ENCODE measurements around the gene NCR3LG1. TPM values are rescaled to one million over a fixed set of nuclear protein-coding genes. Genes with fewer than 3 reads are reported as not detected.

Gene NCR3LG1
- total and polyA plus RNA-seq, 9 of the 15 experiments (the other 6 are each of a cell fraction or from before 2014, with no cell fraction given) = 4.1 to 39.8 (median 25.1) TPM

DNA sequence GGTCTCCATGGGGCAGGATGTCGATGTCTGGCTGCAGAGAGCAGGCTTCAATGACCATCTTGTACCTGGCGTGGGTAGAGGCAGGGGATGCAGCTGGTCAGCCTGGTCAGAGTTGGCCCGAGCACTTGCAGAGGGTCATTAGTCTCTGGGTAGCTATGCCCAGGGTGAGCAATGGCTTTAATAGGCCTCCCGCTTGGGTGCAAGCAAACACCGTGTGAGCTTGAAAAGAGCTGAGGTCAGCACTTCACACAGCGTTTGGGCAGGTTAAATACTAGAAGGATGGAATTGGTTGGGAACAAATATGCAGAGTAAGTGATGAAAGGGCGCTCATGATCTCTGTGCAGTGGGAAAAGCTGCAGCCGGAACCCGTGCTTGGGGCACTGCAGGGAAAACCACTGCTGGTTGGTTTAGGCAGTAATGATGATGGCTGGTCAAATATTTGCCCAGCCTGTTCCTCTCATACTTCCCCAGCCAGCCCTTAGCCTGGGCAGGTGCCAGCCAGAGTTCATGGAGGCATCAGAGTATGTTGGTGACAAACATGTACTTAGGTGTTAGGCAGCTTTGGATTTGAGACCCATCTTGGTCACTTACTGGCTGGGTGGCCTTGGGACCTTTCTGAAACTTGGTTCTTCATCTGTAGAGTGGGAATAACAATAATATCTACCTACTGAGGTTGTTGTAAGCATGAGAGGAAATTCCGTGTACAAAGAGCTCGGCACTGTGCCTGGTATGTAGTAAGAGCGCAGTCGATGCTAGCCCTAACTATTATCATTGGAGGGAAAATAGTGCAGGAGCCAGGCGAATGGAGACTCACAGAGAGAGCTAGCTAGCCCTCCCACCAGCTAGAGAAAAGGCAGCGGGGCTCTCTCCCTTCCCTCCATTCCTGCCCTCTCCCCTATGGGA, 62.1 kb downstream of the NCR3LG1 start:
- no peaks in the 10 kb centered on the region for H3K4me1 ChIP-seq (replicated peaks in 1 of 2; ENCODE audit: control insufficient read depth in 2 of 2, insufficient read depth in 2 of 2, low read length in 2 of 2)
- TF ChIP-seq MAFF (IDR thresholded peaks at IDR 0.05; ENCODE audit: low read length) (peak; percentile 89), HNRNPL (IDR thresholded peaks at IDR 0.05; ENCODE audit: low read depth, low read length) (no peak), ZNF764 (CRISPR knock-in tag; IDR thresholded peaks at IDR 0.05; ENCODE audit: low read depth) (no peak), JUN (IDR thresholded peaks at IDR 0.05; ENCODE audit: borderline replicate concordance, low read depth, low read length) (no peak), JUN (CRISPR knock-in tag; IDR thresholded peaks at IDR 0.05; ENCODE audit: borderline replicate concordance) (no peak), EZH2 (IDR thresholded peaks at IDR 0.05; ENCODE audit: borderline replicate concordance, low read depth, low read length) (no peak), ZBED1 (IDR thresholded peaks at IDR 0.05) (no peak), ZNF316 (IDR thresholded peaks at IDR 0.05) (peak; percentile 80), TAF1 (IDR thresholded peaks at IDR 0.05; ENCODE audit: control insufficient read depth, extremely low read depth, insufficient read depth, low read length, severe bottlenecking) (no peak), ZNF76 (CRISPR knock-in tag; IDR thresholded peaks at IDR 0.05; ENCODE audit: borderline replicate concordance) (no peak), MAFG (tag; conservative IDR thresholded peaks at IDR 0.05) (peak; percentile 57; the same call in 1 of the 2 replicates), GTF2F1 (IDR thresholded peaks at IDR 0.05; ENCODE audit: low read depth, low read length) (no peak), ZNF23 (CRISPR knock-in tag; IDR thresholded peaks at IDR 0.05) (no peak), MAFK (IDR thresholded peaks at IDR 0.05; ENCODE audit: low read length) (peak; percentile 91), MYNN (IDR thresholded peaks at IDR 0.05) (no peak), MYNN (CRISPR knock-in tag; IDR thresholded peaks at IDR 0.05) (no peak), BCL6 (CRISPR knock-in tag; IDR thresholded peaks at IDR 0.05) (no peak), C11orf30 (IDR thresholded peaks at IDR 0.05; ENCODE audit: low read depth) (peak; percentile 78)
- TF ChIP-seq, protein P1, sequence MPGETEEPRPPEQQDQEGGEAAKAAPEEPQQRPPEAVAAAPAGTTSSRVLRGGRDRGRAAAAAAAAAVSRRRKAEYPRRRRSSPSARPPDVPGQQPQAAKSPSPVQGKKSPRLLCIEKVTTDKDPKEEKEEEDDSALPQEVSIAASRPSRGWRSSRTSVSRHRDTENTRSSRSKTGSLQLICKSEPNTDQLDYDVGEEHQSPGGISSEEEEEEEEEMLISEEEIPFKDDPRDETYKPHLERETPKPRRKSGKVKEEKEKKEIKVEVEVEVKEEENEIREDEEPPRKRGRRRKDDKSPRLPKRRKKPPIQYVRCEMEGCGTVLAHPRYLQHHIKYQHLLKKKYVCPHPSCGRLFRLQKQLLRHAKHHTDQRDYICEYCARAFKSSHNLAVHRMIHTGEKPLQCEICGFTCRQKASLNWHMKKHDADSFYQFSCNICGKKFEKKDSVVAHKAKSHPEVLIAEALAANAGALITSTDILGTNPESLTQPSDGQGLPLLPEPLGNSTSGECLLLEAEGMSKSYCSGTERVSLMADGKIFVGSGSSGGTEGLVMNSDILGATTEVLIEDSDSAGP (CRISPR knock-in tag; IDR thresholded peaks at IDR 0.05) = no peak
- TF ChIP-seq, protein P2, sequence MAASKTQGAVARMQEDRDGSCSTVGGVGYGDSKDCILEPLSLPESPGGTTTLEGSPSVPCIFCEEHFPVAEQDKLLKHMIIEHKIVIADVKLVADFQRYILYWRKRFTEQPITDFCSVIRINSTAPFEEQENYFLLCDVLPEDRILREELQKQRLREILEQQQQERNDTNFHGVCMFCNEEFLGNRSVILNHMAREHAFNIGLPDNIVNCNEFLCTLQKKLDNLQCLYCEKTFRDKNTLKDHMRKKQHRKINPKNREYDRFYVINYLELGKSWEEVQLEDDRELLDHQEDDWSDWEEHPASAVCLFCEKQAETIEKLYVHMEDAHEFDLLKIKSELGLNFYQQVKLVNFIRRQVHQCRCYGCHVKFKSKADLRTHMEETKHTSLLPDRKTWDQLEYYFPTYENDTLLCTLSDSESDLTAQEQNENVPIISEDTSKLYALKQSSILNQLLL (CRISPR knock-in tag; IDR thresholded peaks at IDR 0.05; ENCODE audit: borderline replicate concordance) = no peak
- TF ChIP-seq, protein P3, sequence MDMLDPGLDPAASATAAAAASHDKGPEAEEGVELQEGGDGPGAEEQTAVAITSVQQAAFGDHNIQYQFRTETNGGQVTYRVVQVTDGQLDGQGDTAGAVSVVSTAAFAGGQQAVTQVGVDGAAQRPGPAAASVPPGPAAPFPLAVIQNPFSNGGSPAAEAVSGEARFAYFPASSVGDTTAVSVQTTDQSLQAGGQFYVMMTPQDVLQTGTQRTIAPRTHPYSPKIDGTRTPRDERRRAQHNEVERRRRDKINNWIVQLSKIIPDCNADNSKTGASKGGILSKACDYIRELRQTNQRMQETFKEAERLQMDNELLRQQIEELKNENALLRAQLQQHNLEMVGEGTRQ (CRISPR knock-in tag; IDR thresholded peaks at IDR 0.05) = no peak

More for the DNA sequence above, 62.1 kb downstream of the NCR3LG1 start:
- peaks cover 4 to 56% of the 10 kb centered on the region in 2 experiments; a peak in 4 of 5 replicates for H3K27me3 ChIP-seq (ENCODE audit: control insufficient read depth in 2 of 2, insufficient read depth in 2 of 2, low read length in 2 of 2)
- in situ Hi-C loops (cut with MboI) = no loop called here
- H3K79me2 ChIP-seq (ENCODE audit: control insufficient read depth, insufficient read depth, low read length) = no peaks in the 10 kb centered on the region
- intact Hi-C loops (cut with micrococcal nuclease) = no loop called here
- no peaks in the 10 kb centered on the region for H3K36me3 ChIP-seq (ENCODE audit: control insufficient read depth, insufficient read depth, low read length)
- H2AFZ ChIP-seq (ENCODE audit: low read depth, low read length) = no peak overlapping the region
- H3K9ac ChIP-seq (ENCODE audit: insufficient read depth in 1 of 2, low read depth in 2 of 2, low read length in 2 of 2) = no peak overlapping the region
- H4K20me1 ChIP-seq (replicated peaks; ENCODE audit: control insufficient read depth, insufficient read depth, low read length) = no peaks in the 10 kb centered on the region
- ATAC-seq (peak; percentile 22), DNase-seq (ENCODE audit: extremely low read depth in 1 of 4, low spot score in 3 of 4) (no peak), FAIRE-seq (no peak)
- CTCF ChIA-PET (ENCODE audit: low intra/inter-chr PET ratio) = no interaction called here
- no peak overlapping the region for H3K4me2 ChIP-seq (ENCODE audit: insufficient read depth, low read length)
- WGBS (ENCODE audit: insufficient coverage, low coverage, missing lambda C conversion rate) = 4% methylated on average over 14 of the region's 15 CpGs
- no TSS peak for BruUV-seq (replicated peaks)
- POLR2A ChIA-PET = interaction anchor here (0.6 to 1.2 kb wide), 2 partner anchors 16 to 31 kb away, joined by 3 to 5 read pairs; no protein-coding TSS in a partner anchor
- H3K9me1 ChIP-seq (ENCODE audit: control insufficient read depth, insufficient read depth, low read length) = no peaks in the 10 kb centered on the region
- no peak overlapping the region for H3K4me3 ChIP-seq
- no peaks in the 10 kb centered on the region for H3K9me3 ChIP-seq (replicated peaks; ENCODE audit: control insufficient read depth, insufficient read depth, low read depth, low read length)
- H3K27ac ChIP-seq (ENCODE audit: extremely low read depth, low read depth, low read length) = no peak overlapping the region

Measured in K562 (cell line).